B cell (primary cell): ENCODE results near the gene RHOD. TPM values are rescaled to one million over a fixed set of nuclear protein-coding genes. Genes with fewer than 3 reads are reported as not detected.

Source experiments
- ATAC-seq: fragments of 200-7000 bp; cut with Tn5 transposase; one replicate; pipeline ENCODE4 v1.10.0; 2021; ENCODE audit warnings: low read depth, mild to moderate bottlenecking, moderate number of reproducible peaks, moderate library complexity
- CTCF ChIA-PET: fragments of 350-600 bp; sonication (Branson Sonifier 250); formaldehyde crosslinking; loops from one replicate; lab custom pipeline; 2021; ENCODE audit warnings: antibody characterized with exemption, inconsistent platforms; lab: Charles Lee
- POLR2A ChIA-PET: fragments of 350-600 bp; sonication (Branson Sonifier 250); formaldehyde crosslinking; loops from one replicate; lab custom pipeline; 2021; ENCODE audit warnings: antibody characterized with exemption; lab: Charles Lee
- DNase-seq: peaks from one replicate; pipeline ENCODE4 v3.0.0; 2013
- H2AFZ ChIP-seq: 2 replicates; pipeline ENCODE4 v1.6.1; 2012; ENCODE audit warnings: mild to moderate bottlenecking, low read depth, low read length; ENCODE audit not compliant: insufficient read depth, poor library complexity, severe bottlenecking
- H3K27ac ChIP-seq, 2 donors: 1 replicate in 1 of 2; 2 replicates in 1 of 2; pipeline ENCODE4 v1.5.1; 2012 to 2013; ENCODE audit warnings: low read length in 2 of 2, mild to moderate bottlenecking in 2 of 2, moderate library complexity in 1 of 2
- H3K27me3 ChIP-seq, 4 experiments: fragments of 200-600 bp in 1 of 4; sonication (generic) in 1 of 4; replicated peaks in 1 of 4; 1 replicate in 2 of 4; 2 replicates in 2 of 4; pipeline versions ENCODE4 v1.6.1 to v1.7.0; 2013 to 2016; ENCODE audit warnings: low read length in 3 of 4, mild to moderate bottlenecking in 2 of 4, mixed read lengths in 1 of 4, moderate library complexity in 1 of 4; ENCODE audit not compliant: insufficient read depth in 4 of 4, control insufficient read depth in 3 of 4; ENCODE audit errors: control extremely low read depth in 1 of 4
- H3K36me3 ChIP-seq, 2 experiments: replicated peaks in 1 of 2; 1 replicate in 1 of 2; 2 replicates in 1 of 2; pipeline versions ENCODE4 v1.6.1 to v1.7.1; 2013; ENCODE audit warnings: low read length in 1 of 2; ENCODE audit not compliant: insufficient read depth in 2 of 2, control insufficient read depth in 1 of 2; ENCODE audit errors: control extremely low read depth in 1 of 2, extremely low read depth in 1 of 2
- H3K4me1 ChIP-seq, 2 donors: fragments of 200-600 bp in 1 of 2; sonication (generic) in 1 of 2; 1 replicate in 1 of 2; 2 replicates in 1 of 2; pipeline versions ENCODE4 v1.5.1 to v1.6.1; 2013 to 2017; ENCODE audit warnings: low read length in 2 of 2; ENCODE audit not compliant: control insufficient read depth in 2 of 2, insufficient read depth in 2 of 2
- H3K4me2 ChIP-seq: replicated peaks from 2 replicates; pipeline ENCODE3; 2012; ENCODE audit warnings: mild to moderate bottlenecking, low read depth, low read length; ENCODE audit not compliant: poor library complexity, severe bottlenecking
- H3K4me3 ChIP-seq, 5 experiments: fragments of 200-600 bp in 1 of 5; sonication (generic) in 1 of 5; 1 replicate in 3 of 5; 2 replicates in 2 of 5; pipeline versions ENCODE4 v1.5.1 to v1.7.0; 2011 to 2016; ENCODE audit warnings: low read length in 4 of 5, mild to moderate bottlenecking in 4 of 5, low read depth in 2 of 5, control low read depth in 1 of 5, moderate library complexity in 1 of 5; ENCODE audit not compliant: insufficient read depth in 1 of 5; ENCODE audit errors: control extremely low read depth in 1 of 5, extremely low read depth in 1 of 5
- H3K79me2 ChIP-seq: fragments of 200-600 bp; sonication (generic); one replicate; pipeline ENCODE4 v1.6.0; 2016; ENCODE audit warnings: low read length; ENCODE audit not compliant: control insufficient read depth, insufficient read depth
- H3K9ac ChIP-seq: fragments of 200-600 bp; sonication (generic); 2 replicates; pipeline ENCODE4 v1.6.1; 2017; ENCODE audit warnings: mild to moderate bottlenecking, low read length, moderate library complexity
- H3K9me3 ChIP-seq, 3 donors: one replicate each; pipeline versions ENCODE4 v1.6.1 to v1.7.1; 2013; ENCODE audit warnings: low read length in 2 of 3; ENCODE audit not compliant: control insufficient read depth in 2 of 3, insufficient read depth in 1 of 3; ENCODE audit errors: control extremely low read depth in 1 of 3
- H4K20me1 ChIP-seq: 2 replicates; pipeline ENCODE4 v1.6.0; 2012; ENCODE audit warnings: mild to moderate bottlenecking, low read length; ENCODE audit not compliant: insufficient read depth, control insufficient read depth, poor library complexity, severe bottlenecking
- H3K27ac Mint-ChIP-seq: one replicate; pipeline ENCODE4 v1.8.0; 2021; ENCODE audit warnings: mixed read lengths
- H3K27me3 Mint-ChIP-seq: one replicate; pipeline ENCODE4 v1.8.0; 2021; ENCODE audit warnings: mixed read lengths
- H3K4me1 Mint-ChIP-seq: one replicate; pipeline ENCODE4 v1.8.0; 2021; ENCODE audit warnings: mixed read lengths
- H3K4me3 Mint-ChIP-seq: one replicate; pipeline ENCODE4 v1.8.0; 2021; ENCODE audit warnings: mixed read lengths
- H3K9me3 Mint-ChIP-seq: one replicate; pipeline ENCODE4 v1.8.0; 2022; ENCODE audit warnings: mixed read lengths; ENCODE audit not compliant: insufficient read depth
- EZH2 ChIP-seq: IDR thresholded peaks from 2 replicates; pipeline ENCODE4 v1.6.1; 2012; ENCODE audit warnings: borderline replicate concordance, low read depth, mild to moderate bottlenecking, moderate library complexity, low read length; ENCODE audit not compliant: insufficient read depth, poor library complexity, severe bottlenecking
- WGBS: methylation state at CpG from one replicate; pipeline ENCODE4 v1.1.5; 2013; ENCODE audit warnings: missing lambda C conversion rate; ENCODE audit not compliant: insufficient coverage; 5-methylcytosine and 5-hydroxymethylcytosine counted together
- intact Hi-C: fragments of 100-400 bp; cut with micrococcal nuclease; formaldehyde crosslinking; loops from one replicate; pipeline ENCODE4 v1.10.0; 2022
- polyA plus RNA-seq: library from polyadenylated mRNA; depleted of rRNA; stranded (reverse); fragments of >200 nt; gene quantifications from 2 replicates; pipeline ENCODE4 v1.2.3, GENCODE V29; 2012
- total RNA-seq, 2 donors: library from RNA; stranded (reverse); fragments of 120-200 nt in 1 of 2; gene quantifications; 1 replicate in 1 of 2; 2 replicates in 1 of 2; pipeline versions ENCODE4 v1.2.3 to v1.2.4, GENCODE V29; 2013 to 2022
- TF ChIP-seq, protein P1 (sequence below): fragments of 200-600 bp; IDR thresholded peaks from one replicate; pipeline ENCODE4 v1.8.0; 2022; ENCODE audit warnings: antibody characterized with exemption, mild to moderate bottlenecking

RHOD gene
- total and polyA plus RNA-seq, 2 donors (not counting 1 experiment from before 2014, with no cell fraction given) = 0.42 to 0.48 TPM

- no peaks in the 10 kb centered on the region for H3K79me2 ChIP-seq
- POLR2A ChIA-PET = no interaction called here
- H3K4me1 Mint-ChIP-seq = no peaks in the 10 kb centered on the region
Observed at GRCh38 chr11:67066333-67066709, 9.7 kb downstream of the RHOD start.

More at GRCh38 chr11:67066333-67066709, 9.7 kb downstream of the RHOD start:
- H4K20me1 ChIP-seq = no peaks in the 10 kb centered on the region
- ATAC-seq = no peak
- no peak overlapping the region for H3K4me3 Mint-ChIP-seq
- TF ChIP-seq, protein P1, sequence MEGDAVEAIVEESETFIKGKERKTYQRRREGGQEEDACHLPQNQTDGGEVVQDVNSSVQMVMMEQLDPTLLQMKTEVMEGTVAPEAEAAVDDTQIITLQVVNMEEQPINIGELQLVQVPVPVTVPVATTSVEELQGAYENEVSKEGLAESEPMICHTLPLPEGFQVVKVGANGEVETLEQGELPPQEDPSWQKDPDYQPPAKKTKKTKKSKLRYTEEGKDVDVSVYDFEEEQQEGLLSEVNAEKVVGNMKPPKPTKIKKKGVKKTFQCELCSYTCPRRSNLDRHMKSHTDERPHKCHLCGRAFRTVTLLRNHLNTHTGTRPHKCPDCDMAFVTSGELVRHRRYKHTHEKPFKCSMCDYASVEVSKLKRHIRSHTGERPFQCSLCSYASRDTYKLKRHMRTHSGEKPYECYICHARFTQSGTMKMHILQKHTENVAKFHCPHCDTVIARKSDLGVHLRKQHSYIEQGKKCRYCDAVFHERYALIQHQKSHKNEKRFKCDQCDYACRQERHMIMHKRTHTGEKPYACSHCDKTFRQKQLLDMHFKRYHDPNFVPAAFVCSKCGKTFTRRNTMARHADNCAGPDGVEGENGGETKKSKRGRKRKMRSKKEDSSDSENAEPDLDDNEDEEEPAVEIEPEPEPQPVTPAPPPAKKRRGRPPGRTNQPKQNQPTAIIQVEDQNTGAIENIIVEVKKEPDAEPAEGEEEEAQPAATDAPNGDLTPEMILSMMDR = no peak
- TF ChIP-seq EZH2 = no peak
- no peak for DNase-seq
- H3K9me3 ChIP-seq = no peaks in the 10 kb centered on the region
- H3K4me3 ChIP-seq = no peak overlapping the region
- H3K9me3 Mint-ChIP-seq = no peaks in the 10 kb centered on the region
- H3K27ac Mint-ChIP-seq = no peak overlapping the region
- no peaks in the 10 kb centered on the region for H3K36me3 ChIP-seq
- CTCF ChIA-PET = no interaction called here
- WGBS = 89% methylated on average over 3 of the region's 3 CpGs
- H3K4me2 ChIP-seq = no peak overlapping the region
- H3K4me1 ChIP-seq = peaks cover under 1 to 1% of the 10 kb centered on the region in 2 donors
- no peak overlapping the region for H2AFZ ChIP-seq
- no peak overlapping the region for H3K27ac ChIP-seq
- intact Hi-C loops = no loop called here
- no peak overlapping the region for H3K9ac ChIP-seq
- H3K27me3 ChIP-seq = peaks cover 0 to 2% (median 0%) of the 10 kb centered on the region in 4 experiments
- H3K27me3 Mint-ChIP-seq = peaks cover 3% of the 10 kb centered on the region
